HG02588 (cell line): ENCODE results near the gene AGGF1.
"Not testable (repeated sequence)": the region's sequence is repeated elsewhere in the genome, so short reads cannot be mapped to it uniquely, and the experiment has no call there.

ENCODE experiments used
- ATAC-seq: cut with Tn5 transposase; IDR thresholded peaks from one replicate; pipeline ENCODE4 v1.9.1; 2021; ENCODE audit warnings: mild to moderate bottlenecking, moderate library complexity; ENCODE audit not compliant: unreplicated experiment

AGGF1 gene

DNA sequence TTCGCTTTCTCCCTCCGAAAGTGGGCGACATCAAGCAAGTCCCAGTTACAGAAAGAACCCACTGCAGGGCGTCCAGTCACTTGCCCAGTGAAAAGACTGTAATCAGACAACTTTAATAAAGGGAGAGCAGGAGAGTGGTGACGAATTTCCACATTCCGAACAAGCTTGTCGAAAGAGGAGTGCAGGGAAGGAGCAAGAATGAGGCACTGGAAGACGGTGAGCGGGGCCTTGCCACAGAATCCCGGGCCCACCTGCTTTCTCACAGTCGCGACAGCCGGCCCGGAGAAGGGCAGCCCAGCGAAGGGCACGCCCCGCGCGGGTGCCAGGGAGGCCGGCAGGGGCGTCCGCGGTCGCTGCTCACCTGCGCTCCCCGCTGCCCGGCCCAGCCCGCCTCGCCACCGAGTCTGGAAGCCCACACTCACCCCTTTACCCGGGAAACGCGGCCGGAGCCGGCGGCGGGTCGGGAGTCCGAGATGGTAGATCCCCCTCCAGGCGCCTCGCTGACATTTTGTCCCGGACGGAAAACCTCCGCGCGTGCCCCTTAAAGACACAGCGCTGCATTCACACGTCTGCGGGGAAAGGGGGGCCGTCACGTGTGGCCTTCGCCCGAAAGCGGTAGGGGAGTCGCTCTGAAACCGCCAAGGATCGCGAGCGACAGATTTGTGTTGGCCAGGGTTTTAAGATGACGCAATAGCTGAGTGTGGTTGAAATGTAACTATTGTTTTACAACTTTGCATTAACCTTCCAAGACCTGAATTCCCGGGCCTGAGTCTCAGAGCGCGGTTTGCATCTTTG, 56.7 kb downstream of the AGGF1 start, which contains the start of gene ZBED3:
ZBED3 (minus strand) TSS at position 597 of the 795 bp plus-strand sequence. CDS start 9,407 bp downstream, outside the sequence.
- ATAC-seq, result peak; percentile 67

DNA sequence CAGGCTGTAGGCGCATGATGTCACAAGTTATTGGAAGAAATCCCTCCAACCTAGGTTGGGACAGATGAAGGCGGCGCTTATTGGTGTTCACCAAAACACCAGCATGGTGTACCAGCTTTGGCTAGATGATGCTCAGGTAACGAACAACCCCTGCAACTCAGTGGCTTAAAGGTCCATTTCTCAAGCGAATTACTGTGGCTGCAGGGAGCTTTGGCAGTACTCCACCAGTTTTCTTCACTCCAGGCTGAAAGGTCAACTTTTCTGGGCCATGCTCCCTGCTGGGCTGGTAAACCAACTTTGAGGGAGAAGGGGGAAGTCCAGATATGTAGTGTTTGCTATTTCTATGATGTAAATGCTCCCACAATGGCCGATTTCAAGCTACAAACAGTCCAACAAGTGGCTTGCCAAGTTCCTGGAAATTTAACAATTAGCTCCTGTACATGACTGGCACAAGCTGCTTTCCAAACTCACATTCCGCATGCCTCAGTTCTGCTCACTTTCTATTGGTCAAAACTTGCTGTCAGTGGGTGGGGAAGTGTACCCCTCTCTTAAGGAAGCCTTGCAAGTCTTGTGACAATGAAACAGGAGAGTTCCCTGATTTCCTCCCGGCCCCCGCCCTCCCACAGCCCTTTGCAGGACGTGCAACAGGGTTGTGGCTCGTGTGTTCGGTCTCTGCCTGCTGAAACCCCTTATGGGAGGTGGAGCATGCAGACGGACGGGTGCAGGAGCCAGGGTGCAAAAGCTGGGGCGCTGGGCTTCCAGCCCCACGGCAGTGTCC, 57.5 kb downstream of the AGGF1 start:
- no peak for ATAC-seq

DNA sequence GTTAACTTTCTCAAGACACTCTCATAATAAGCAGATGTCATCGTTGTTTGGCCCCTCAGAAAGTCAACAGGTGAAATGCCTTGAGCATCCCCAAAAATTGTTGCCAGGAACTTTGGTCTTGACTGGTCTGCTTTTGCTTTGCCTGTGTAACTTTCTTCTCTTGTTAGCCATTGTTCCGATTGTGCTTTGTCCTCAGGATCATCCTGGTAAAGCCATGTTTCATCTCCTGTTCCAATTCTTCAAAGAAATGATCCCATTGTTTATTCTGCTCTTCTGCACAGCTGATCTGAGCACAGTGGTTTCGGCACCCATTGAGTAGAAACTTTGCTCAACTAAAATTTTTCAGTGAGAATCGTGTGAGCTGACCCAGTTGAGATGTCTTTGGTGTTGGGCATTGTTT, 65.0 kb downstream of the AGGF1 start:
- no peak for ATAC-seq

DNA sequence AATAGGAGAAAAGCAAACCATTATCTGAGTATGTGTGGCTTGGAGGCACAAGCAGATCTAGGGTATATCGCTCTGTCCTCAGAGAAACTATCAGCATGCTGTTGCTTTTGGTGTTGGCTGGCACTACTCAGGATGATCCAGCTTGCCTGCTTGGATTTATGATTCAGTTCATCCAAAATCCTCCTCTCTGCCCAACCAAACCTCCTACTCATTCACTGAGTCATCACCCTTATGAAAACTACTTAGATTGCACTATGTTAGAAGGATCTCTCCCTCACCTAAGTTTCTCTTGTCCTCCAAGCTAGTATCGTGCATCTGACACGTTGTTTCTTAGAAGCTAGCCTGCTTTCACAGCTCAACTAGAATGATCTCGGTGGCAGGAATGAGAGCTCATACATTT, 71.1 kb downstream of the AGGF1 start:
- ATAC-seq, result no peak

DNA sequence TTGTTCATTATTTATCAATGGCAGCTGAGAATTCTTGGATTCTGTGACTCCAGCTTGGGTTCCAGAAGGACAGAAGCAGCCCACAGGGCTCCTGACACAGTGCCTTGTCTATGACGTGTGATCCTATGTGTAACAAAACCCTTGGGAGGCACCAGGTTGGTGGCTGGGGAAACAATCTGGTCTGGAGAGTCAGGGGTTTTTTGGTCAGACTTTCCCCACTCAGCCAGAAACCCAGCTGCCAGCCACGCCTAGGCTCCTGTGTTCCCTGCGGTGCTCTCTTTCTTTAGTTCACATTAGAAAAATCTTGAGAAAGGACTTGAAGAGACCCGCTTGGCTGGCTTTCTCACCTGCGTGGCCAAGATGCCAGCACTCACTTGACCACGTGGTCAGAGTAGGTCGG, 72.3 kb downstream of the AGGF1 start:
- no peak for ATAC-seq

DNA sequence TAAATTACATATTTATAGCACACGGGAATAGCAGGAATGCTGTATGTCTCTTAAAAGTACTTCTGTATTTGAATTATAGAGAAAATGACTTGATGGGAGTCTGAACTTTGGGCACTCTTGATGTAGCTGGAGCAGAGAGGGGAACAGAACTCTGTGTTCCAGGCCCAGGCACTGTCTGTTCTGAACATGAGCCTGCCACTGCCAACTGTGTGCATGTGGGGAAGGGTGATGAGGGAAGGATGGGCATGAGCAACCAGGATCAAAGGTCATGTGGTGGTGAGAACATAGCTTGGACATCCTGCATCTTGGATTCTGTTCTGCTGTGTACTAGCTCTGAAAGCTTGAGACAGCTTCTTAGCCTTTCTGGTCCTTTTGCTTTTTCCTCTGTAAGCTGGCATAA, 73.3 kb downstream of the AGGF1 start:
- no peak for ATAC-seq

DNA sequence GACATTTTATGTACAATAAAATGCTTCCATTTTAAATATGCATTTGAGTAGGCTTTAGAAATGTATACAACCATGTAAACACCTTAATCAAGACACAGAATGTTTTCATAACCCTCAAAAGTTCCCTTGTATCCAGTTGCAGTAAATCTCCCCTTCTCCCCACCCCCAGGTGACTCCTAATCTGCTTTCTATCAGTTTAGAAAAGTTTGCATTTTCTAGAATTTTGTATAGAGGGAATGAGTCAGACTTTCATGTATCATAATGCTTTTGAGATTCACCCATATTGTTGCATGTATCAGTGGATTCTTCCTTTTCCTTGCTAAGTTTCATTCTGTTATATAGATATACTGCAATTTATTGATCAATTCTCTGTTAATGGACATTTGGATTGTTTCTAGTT, 74.6 kb downstream of the AGGF1 start:
- ATAC-seq, result no peak

DNA sequence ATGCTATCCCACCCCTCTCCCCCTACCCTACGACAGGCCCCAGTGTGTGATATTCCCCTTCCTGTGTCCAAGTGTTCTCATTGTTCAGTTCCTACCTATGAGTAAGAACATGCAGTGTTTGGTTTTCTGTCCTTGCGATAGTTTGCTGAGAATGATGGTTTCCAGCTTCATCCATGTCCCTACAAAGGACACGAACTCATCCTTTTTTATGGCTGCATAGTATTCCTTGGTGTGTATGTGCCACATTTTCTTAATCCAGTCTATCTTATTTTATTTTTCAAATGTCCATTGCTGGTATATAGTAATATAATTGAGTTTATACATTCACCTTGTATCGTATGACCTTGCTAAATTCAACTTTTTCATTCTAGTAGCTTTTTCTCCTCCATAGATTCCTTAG, 76.8 kb downstream of the AGGF1 start:
- not testable (repeated sequence) for ATAC-seq
